GM21381 (cell line): ENCODE measurements around the gene ARHGAP26.

ENCODE experiments used
- ATAC-seq: cut with Tn5 transposase; IDR thresholded peaks from one replicate; pipeline ENCODE4 v1.9.1; 2021; ENCODE audit warnings: mild to moderate bottlenecking, moderate library complexity; ENCODE audit not compliant: unreplicated experiment

The ARHGAP26 gene

DNA sequence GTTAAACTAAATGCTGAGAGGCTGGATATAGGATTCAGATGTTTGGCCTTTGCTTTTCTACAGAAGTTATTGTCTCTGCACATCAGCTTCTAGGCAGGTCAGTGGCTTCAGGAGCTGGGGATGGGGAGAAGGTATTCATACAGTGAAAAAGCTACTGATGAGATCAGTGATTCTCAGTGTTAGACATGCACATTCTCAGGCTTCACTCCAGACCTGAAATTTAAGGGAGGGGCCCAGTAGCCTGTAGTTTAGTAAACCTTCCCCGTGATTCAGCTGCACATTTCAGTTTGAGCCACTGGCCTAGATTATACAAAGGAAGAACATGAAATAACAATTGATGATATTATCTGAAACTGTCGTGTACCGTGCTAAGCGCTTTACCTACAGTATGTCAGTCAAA lies 127.2 kb downstream of the ARHGAP26 start:
- no peak for ATAC-seq

DNA sequence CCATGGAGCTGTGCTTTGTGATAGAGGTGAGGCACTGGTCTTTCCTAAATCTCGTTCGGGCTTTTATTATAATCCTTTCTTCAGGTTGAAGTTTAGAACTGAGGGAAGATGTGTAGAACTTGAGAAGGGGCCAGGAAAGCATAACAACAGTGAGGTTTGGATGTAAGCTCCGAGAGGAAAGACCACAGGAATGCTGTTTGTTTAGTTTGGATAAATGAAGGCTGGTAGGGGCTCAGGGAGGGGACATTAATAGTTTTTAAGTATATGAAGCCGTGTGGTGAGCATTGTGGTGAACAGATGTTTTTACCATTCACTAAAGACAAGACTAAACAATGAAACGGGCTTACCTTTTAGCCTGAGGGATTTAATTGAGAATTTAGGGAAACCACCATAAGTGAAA lies 130.8 kb downstream of the ARHGAP26 start:
- ATAC-seq, result no peak

DNA sequence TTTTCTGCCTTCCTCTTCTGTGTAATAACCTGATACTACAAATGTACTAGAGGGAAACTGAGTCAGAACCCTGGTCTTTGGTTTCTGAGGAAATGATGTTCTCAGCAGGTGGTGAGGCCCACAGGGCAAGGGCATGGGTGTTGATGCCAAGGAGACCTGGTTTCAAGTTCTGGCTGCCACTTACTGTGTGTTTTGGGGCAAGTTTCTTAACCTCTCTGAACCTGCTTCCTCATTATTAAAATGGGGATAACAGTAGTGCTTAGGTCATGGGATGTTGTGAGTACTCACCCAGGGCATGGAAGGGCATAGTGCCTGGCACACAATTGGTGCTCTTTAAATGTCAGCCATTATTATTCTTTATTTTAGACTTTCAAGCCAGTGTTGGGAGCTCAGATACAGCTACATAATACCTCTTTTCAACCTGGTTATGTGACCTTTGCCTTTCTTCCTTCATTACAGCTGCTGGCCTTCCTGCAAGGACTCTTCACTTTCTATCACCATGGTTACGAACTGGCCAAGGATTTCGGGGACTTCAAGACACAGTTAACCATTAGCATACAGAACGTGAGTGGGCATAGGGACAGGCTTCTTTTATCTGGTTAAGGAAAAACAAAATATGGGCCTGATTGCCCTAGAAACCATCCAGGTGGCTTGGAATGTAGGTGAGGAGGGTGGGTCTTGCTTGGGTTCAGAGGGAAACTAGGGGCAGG lies 131.5 kb downstream of the ARHGAP26 start:
- no peak for ATAC-seq

DNA sequence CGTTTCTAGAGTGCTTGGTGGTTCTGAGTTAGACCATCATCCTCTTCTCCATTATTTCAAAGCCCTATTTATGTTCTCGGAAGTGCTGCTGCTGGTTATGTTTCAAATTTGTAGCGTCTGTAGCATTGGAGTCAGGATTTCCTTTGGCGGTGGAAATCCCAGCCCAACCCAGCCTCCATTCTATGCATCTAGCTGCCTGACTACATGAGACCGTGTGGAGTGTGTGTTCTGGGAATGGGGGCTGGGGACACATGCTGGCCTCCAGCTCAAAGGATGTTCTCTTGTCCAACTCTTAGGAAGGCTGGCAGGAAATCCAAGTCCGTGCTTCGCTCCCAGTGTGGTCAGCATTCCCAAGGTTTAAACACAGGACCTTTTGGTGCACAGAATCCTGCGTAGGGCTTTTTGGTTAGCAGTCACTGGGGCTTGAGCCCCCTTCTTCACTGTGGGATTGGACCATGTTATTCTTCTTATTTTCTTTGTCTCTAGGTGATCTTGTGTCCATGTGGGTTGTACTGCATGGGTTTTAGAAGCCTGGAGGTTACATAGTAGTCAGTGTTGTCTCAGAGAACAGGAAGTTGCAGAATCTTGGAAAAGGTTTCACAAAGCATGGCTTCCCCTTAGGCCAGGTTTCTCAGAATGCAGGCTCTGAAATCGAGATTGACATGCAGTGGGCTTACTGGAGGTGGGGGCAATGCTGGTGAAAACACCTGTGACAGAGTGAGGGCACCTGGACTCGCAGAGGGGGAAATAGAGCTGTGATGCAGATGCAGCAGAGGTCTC lies 132.2 kb downstream of the ARHGAP26 start:
- no peak for ATAC-seq

DNA sequence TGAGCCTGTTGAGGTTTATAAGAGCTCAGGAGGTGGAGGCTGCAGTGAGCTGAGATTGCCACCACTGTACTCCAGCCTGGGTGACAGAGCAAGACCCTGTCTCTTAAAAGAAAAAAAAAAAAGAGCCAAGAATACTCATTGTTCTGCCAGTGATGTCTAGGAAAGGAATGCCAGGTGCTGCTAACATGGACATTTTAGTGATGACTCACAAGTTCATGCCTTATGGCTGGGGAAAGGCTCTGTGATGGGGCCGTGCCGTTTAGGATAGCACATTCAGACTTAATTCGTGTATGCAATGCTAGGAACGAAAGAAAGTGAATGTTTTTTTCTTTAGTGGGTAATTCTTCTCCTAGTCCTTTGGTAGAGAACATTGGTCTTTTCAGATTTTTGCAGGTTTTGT lies 134.2 kb downstream of the ARHGAP26 start:
- ATAC-seq, result no peak

DNA sequence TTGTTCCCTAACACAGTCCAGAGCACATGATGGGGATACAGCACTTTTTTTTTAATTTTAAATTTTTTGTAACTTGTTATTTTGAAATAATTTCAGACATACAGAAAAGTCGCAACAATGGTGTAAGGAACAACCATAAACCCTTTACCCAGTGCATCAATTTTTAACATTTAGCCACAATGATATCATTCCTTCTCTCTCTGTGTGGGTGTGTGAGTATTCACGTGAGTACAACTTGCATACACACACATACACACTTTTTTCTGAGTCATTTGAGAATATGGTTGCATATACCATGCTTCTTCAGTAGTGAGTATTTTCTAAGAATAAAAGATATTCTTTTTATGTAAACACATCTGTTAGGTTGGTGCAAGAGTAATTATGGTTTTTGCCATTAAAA lies 135.2 kb downstream of the ARHGAP26 start:
- ATAC-seq, result no peak

DNA sequence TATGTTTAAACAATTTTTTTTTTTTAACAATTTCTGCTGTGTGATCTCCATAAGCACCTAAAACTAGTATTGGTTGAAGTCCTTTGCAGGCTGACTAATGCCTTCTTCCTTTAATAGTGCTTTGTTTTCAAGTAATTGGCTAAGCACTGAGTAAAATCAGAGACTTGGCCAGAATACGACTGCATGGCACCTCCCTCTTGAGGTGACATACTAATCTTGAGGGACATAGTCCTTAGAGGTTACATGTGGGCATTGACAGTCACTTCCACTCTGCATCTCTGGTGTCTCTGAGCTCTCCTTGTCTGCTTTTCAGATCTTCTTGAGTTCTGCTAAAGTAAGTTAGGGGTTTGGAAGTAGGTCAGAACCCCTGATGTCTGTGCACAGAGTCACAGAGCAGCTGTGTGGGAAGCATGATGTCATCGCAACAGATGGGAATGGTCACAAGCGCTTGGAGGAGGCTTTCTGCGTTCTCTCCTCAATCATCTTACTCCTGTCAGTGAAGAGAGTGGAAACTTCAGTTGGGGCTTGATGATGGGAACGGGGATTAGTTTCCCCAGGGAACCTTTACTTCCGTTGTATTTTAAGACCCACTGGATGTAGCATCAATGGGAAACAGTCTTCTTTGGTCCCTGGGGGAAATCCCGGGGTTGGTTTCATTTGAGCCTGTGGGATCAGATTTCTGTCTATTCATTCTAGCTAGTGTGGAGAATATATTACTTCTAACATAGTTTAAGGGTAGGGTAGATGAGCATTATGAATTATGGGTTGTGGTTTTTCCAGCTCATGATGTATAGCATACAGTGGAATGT lies 136.9 kb downstream of the ARHGAP26 start:
- no peak for ATAC-seq

DNA sequence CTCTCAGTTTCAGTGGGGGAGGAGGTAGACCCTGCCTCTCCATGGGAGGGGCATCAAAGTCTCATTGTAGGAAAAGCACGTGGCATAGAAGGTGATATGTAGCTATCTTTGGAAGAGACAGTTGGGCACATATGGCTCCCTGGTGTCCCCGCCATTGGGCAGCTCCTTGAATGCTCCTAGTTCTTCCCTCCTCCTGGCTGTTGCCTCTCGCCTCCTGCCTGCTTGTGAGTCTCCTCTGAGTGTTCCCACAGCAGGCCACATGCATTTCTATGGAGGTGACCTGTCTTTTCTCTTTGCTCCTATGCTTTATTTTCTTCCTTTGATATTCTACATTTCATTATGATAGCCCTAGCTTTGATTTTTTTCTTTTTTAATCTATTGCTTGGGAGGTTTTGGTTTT lies 138.5 kb downstream of the ARHGAP26 start:
- ATAC-seq, result no peak

DNA sequence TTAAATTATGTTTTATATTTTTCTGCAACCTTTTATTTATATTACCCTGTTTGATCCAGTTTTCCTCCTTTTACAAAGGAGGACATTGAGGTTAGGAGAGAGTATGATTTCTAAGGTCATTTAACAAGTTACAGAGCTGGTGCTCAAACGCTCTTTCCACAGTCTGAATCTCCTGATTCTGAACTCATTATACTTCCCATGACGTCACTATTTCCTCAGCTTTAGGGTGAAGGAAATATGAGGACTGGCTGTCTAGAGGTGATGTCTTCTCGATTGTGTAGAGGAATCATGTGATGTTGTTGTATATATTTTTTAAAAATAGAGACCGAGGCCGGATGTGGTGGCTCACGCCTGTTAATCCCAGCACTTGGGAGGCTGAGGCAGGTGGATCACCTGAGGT lies 140.0 kb downstream of the ARHGAP26 start:
- ATAC-seq, result no peak

DNA sequence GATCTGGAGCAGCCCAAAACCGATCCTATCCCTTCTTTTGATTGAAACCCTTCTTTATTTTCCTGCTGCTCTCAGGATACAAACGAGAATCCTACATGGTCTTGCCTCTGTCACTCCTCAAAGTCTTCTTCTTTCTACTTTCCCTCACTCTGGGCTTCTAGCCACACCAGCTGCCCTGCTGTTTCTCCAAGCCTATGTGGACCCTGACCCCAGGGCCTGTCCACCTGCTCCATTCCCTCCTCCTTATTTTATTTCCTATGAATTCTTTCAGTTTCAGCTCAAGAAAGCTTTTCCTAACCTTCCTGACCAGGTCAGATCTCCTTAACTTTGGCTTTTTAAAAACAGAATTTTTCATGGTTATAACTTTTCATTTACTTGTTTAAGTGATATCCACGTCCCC lies 141.0 kb downstream of the ARHGAP26 start:
- no peak for ATAC-seq

DNA sequence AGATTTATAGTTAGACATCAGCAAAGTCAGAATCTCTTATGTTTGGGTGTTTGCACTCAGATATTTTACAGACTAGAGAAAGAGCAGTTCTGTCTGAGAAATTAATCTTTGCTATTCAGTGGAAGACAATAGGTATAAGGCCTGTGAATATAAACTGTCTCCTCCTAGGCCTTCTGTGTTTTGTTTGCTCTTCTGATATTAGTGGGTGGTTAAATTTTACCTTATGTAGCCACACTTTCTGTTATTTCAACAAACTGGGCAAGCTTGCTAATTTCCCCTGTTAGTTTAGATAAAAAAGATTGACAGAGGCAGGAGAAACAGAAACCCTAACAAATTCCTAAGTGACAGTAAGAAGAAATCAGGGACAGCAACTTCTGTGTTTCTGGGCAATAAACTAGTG lies 141.6 kb downstream of the ARHGAP26 start:
- ATAC-seq, result no peak

DNA sequence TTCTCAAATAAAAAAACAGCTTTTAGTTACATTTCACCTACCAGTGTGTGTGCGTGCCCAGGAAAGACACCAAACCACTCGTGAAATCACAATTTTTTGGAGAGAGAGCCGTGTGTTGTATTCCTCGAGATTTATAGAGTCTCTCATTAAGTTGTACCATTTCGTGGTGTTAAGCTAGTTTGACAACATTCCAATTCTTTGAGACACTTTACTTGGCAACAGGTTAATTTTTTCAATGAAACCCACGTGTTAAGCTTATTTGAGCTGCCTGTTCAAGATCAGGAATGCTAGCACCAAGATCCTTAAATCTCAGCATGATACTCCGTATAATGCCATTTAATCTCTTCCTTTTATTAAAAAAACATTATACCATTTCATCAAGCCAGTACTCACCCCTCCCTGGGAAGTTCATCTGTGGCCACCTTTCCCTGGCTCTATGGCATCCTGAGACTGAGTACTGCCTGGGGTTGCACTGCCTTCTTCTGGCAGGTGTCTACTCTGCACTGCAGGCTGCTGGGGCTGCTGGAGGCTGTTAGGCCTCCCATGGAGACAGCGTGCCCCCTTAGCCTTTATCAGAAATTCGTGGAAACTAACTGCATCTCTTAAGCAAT lies 143.7 kb downstream of the ARHGAP26 start:
- ATAC-seq, result no peak

DNA sequence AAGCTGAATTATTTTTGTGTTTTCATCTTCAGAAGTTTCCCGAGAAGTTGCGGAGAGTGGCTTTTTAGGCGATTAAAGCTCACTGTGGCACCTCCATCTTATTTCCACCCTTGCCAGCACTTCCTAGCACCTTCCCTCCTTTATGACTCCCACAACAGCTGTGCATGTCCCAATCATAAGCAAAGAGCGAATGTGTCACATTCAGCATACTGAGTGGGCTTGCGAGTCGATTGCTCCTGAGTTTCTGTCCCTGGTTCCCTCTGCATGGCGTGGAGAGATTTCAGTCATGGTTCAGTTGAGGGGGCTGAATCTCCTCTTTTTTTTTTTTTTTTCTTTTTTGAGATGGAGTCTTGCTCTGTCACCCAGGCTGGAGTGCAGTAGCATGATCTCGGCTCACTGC lies 144.9 kb downstream of the ARHGAP26 start:
- no peak for ATAC-seq

DNA sequence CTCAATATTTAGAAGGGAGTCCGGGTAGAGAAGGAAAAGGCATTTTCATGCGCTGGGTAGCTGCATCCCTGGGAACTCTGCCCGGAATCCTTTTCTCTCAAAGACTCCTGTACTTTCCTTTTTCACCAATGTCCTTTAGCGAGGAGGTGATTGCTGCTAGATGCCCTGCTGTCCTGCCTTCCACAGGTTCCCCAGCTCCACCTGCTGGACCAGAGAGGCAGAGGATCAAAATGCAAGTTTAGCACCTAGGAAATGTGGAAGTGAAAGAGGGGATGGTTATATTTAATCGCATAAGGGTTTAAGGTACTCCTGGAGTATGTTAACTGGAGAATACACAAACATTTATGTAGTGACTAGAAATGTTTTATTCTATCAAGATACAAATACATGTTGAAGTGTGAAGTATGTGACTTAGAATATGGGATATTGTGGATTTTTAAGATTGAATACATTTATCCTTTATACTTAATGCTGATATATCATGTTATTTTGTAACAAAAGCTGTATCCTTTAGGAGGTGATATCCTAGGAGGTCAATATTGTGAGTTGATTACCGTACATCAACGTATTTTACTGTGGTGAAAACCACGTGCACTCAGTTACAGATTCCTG lies 145.7 kb downstream of the ARHGAP26 start:
- peak; percentile 64 for ATAC-seq

DNA sequence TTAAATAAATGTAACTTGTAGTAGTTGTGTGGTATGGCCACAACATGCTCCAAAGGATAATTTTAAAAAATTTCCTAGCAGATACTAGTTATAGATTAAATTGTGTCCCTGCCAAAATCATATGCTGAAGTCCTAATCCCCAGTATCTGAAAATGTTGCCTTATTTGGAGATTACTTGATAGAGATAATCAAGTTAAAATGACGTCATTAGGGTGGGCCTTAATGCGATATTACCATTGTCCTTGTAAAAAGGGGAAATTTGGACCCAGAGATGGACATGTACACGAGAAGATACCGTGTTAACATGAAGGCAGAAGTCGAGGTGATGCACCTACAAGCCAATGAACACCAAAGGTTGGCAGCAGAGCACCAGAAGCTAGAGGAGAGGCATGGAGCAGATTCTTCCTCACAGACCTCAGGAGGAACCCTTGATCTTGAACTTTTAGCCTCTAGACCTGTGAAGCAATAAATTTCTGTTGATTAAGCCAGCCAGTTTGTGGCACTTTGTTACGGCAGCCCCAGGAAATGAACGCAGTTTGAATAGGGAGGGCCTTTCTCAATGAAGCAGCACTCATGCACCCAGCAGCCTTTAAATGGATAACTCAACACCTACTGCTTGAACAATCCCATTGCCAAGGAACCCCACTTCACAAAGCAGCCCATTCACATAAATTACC lies 148.9 kb downstream of the ARHGAP26 start:
- no peak for ATAC-seq

DNA sequence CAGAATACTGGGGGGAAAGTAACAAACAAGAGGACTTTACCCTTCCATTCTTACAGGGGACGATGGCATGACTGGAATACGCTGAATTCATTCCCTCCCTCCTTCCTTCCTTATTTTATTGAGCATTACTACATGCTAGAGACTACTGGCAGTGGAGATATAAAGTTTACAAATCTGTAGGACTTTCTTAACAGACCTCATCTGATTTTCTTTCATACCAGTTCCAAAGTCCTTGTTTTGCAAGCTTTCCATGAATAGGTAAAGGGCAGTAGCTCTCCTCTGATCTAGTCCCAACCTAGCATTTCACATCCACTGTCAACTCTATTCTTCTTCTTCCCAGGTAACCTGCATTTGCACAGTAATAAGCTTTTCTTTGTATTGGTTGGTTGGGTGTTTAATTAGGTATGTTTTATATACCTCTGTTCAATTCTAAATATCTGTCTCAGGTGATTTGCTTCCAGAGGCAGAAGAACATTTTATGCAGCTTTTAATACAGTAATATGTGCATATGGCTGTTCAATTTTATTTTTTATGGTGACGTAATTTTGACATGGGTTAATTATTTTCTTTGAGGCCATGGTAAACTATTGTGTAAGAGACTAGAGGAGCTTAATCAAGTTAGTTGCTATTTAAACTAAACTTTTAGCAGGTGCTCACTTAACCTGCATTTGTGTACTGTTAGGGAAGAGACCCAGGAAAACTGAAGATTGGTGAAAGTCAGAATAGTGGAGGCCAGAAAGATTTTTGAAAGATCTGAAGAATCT lies 150.9 kb downstream of the ARHGAP26 start:
- no peak for ATAC-seq

DNA sequence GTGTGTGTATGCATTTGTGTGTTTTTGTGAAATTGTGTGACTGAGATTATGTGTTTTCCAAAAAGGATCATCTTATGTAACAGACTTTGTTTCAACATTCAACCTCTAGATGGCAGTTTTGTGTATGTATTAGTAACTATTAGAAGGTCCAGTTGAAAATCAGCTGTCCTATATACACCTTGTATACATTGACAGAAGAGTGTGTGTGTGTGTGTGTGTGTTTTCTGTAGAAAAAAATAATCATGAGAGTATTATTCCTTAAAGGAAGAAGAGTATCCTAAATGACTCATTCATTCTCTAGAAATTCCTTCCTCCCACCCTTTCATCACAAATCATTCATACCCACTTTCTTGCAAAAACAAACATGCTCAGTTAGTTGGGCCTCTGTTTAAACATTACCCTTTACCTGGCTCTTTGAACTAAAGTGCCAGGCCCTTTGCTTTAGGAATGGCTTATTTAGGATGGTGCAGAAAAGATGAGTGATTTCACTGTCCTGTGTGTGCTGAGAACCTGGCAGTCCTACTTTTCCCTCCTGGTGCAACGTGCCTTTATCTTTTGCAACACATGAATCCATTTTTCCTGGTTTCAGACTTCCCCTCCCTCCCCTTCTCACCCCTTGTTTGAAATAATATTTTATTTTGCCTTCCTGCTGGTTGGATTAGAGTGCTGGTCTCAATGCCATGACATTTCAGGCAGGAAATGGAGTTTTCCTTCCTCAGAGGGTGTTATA lies 152.2 kb downstream of the ARHGAP26 start:
- ATAC-seq, result no peak

DNA sequence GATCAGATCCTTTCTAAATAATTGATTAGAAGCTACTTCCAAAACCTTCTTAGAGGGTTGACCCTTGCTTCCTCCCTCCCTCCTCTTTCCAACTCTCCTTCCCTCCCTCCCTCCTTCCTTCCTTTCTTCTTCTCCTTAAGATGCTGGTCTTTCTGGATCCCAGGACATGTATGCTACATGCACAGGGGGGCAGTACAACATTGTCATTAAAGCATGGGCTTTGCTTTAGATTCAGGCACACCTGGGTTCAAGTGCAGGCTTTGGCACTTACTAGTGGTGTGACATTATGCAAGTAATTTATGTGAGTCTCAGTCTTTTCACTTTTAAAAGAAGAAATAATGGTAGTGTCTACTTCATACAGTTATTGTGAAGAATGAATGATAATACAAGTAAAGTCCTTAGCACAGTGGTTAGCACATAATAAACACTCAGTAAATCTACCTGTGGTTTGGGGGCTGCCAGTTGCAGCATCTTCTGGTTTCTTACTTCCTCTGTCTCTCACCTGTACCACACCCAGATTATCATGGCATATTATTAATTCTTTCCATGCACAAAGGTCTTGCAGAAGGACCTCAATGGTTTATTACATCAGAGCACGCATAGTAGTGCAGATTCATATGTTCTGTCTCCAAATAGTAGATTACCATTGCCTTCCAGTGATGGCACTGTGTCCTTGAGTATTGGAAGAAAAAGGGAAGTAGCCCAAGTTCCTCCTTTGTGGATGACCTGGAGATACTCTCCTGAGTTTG lies 154.1 kb downstream of the ARHGAP26 start:
- ATAC-seq, result no peak
